ENCODE measurements around the gene SLC4A1AP. TPM values are rescaled to one million over a fixed set of nuclear protein-coding genes. Genes with fewer than 3 reads are reported as not detected.

Gene SLC4A1AP
- total and polyA plus RNA-seq, 2 of the 13 experiments (the other 11 are each of a cell fraction or from before 2014, with no cell fraction given) = 15.3 to 44.6 TPM

GRCh38 chr2:27716301-27717069, 52.8 kb downstream of the SLC4A1AP start (continued):
- no peak for TF ChIP-seq ZNF432 (CRISPR knock-in tag; IDR thresholded peaks at IDR 0.05; ENCODE audit: borderline replicate concordance)
- TF ChIP-seq ZBTB26 (CRISPR knock-in tag; IDR thresholded peaks at IDR 0.05; ENCODE audit: borderline replicate concordance) = no peak
- no peak for TF ChIP-seq ZFP1 (CRISPR knock-in tag; IDR thresholded peaks at IDR 0.05)
- peak; percentile 18; the same call in 1 of the 2 replicates for TF ChIP-seq ZNF350 (CRISPR knock-in tag; IDR thresholded peaks at IDR 0.05; ENCODE audit: borderline replicate concordance, low read depth)
- no peak for TF ChIP-seq FOXP1 (IDR thresholded peaks at IDR 0.05)
- no peak for TF ChIP-seq FOXP1 (CRISPR knock-in tag; IDR thresholded peaks at IDR 0.05)
- no peak for TF ChIP-seq DMTF1 (CRISPR knock-in tag; IDR thresholded peaks at IDR 0.05)
- no peak for TF ChIP-seq E2F5 (CRISPR knock-in tag; conservative IDR thresholded peaks at IDR 0.05)
- TF ChIP-seq EZH2 (conservative IDR thresholded peaks at IDR 0.05; ENCODE audit: low read depth, low read length) = peak; percentile 79; the same call in 1 of the 2 replicates
- TF ChIP-seq RARA (CRISPR knock-in tag; IDR thresholded peaks at IDR 0.05) = peak; percentile 38
- TF ChIP-seq ZNF572 (CRISPR knock-in tag; IDR thresholded peaks at IDR 0.05) = 0 out of 2 replicates have a peak, but pooled peaks have one; percentile 73
- no peak for TF ChIP-seq ZNF333 (CRISPR knock-in tag; IDR thresholded peaks at IDR 0.05; ENCODE audit: borderline replicate concordance)
- no peak for TF ChIP-seq ZNF34 (CRISPR knock-in tag; IDR thresholded peaks at IDR 0.05; ENCODE audit: borderline replicate concordance)
- TF ChIP-seq ZNF75D (CRISPR knock-in tag; IDR thresholded peaks at IDR 0.05; ENCODE audit: borderline replicate concordance) = no peak
- 0 out of 2 replicates have a peak, but pooled peaks have one; percentile 46 for TF ChIP-seq ZNF234 (CRISPR knock-in tag; conservative IDR thresholded peaks at IDR 0.05)
- no peak for TF ChIP-seq CTCF (CRISPR knock-in tag; IDR thresholded peaks at IDR 0.05)
- peak; percentile 37; the same call in 1 of the 2 replicates for TF ChIP-seq ZFX (CRISPR knock-in tag; IDR thresholded peaks at IDR 0.05; ENCODE audit: low read depth)
- no peak for TF ChIP-seq ZNF850 (CRISPR knock-in tag; conservative IDR thresholded peaks at IDR 0.05)
- TF ChIP-seq UBTF (CRISPR knock-in tag; IDR thresholded peaks at IDR 0.05) = peak; percentile 58; the same call in 1 of the 2 replicates
- peak; percentile 51; the same call in 1 of the 2 replicates for TF ChIP-seq ZNF501 (CRISPR knock-in tag; IDR thresholded peaks at IDR 0.05)

Data from HepG2 (cell line).